GM21423 (cell line): ENCODE results near the gene IL20RB.

ENCODE experiments used
- ATAC-seq: cut with Tn5 transposase; IDR thresholded peaks from one replicate; pipeline ENCODE4 v1.9.1; 2021; ENCODE audit warnings: mild to moderate bottlenecking, moderate library complexity; ENCODE audit not compliant: unreplicated experiment

The IL20RB gene, protein sequence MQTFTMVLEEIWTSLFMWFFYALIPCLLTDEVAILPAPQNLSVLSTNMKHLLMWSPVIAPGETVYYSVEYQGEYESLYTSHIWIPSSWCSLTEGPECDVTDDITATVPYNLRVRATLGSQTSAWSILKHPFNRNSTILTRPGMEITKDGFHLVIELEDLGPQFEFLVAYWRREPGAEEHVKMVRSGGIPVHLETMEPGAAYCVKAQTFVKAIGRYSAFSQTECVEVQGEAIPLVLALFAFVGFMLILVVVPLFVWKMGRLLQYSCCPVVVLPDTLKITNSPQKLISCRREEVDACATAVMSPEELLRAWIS

DNA sequence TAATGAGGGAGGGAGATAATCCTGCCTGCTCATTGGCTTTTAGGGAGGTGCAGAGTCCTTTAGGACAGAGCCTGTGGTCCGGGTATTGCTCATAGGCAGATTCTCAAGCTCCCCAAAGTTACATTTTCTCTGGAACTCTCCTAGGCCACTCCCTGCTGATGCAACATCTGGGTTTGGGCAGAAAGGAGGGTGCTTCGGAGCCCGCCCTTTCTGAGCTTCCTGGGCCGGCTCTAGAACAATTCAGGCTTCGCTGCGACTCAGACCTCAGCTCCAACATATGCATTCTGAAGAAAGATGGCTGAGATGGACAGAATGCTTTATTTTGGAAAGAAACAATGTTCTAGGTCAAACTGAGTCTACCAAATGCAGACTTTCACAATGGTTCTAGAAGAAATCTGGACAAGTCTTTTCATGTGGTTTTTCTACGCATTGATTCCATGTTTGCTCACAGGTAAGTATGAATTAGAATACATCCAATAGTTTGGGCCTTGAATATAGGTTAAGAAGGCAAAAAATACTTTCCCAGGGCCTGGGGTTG lies at the start of gene IL20RB:
Gene IL20RB, plus strand, starts transcription at position 233 of the 538 bp plus-strand sequence. Its CDS starts 131 bp downstream, at position 364.
- ATAC-seq = no peak

DNA sequence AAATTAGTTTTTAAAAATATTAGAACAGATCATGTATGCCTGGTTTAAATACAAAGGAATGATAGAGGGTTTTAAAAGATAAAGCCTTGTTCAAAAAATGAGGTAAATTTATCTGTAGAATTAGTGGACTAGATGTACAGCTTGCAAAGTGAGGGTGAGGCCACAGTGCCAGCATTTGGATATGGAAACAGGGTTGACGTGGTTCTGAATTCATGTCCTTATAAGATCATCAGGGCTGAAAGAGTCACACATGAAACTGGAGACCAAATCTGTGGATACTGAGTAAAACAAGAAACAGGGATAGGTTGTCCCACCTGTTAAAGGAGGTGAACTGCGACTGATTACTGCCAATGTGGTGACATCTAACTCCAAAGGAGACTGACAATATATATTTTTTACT lies 49.5 kb upstream of the IL20RB start:
- ATAC-seq = no peak

DNA sequence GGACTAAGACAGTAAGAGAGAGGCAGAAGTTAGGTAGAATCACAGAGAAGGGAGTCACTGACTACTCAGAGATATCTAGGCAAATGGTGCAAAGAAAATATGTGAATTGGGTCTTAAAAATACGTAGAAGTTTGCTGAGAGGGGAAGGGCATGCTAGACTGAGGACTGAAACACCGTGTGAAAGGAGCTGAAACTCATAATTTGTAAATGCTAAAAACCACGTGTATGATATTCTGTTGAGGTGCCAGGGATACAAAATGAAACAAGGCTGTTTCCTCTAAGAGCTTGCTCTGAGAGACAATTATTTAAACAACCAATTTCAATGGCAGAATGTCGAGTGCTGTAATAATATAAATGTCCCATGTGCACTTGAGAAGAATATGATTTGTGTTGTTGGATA lies 48.6 kb upstream of the IL20RB start:
- no peak for ATAC-seq

DNA sequence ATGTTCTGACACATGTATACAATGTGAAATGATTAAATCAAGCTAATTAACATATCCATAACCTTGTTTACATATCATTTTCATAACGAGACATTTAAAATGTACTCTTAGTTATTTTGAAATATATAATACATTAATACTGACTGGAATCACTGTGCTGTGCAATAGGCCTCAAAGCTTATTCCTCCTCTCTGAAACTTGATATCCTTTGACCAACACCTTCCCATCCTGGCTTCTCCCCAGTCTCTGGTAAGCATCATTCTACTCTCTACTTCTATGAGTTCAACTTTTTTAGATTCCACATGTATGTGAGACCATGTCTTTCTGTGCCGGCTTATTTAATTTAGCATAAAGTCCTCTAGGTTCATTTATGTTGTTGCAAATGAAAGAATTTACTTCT lies 47.1 kb upstream of the IL20RB start:
- no peak for ATAC-seq

DNA sequence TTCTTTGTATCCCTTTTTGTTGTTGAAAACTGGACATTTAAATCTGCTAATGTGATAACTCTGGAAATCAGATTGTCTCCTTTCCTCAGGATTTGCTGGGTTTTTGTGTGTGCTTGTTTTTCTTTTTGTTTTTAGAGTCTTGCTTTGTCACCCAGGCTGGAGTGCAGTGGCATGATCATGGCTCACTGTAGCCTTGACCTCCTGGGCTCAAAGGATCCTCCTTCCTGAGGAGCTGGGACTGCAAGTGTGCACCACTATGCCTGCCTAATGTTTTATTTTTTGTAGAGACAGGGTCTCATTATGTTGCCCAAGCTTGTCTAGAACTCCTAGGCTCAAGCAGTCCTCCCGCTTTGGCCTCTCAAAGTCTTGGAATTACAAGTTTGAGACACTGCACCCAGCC lies 44.6 kb upstream of the IL20RB start:
- no peak for ATAC-seq

DNA sequence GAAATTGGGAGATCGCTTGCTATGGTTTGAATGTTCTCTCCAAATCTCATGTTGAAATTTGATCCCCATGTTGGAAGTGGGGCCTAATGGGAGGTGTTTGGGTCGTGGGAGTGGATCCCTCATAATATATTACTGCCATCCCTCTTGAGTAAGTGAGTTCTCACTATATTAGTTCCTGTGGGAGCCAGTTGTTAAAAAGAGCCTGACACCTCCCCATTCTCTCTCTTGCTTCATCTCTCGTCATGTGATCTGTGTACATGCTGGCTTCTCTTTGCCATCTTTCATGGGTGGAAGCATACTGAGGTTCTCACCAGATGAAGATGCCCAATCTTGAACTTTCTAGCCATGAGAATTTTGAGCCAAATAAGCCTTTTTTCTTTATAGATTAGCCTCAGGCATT lies 43.0 kb upstream of the IL20RB start:
- no peak for ATAC-seq

DNA sequence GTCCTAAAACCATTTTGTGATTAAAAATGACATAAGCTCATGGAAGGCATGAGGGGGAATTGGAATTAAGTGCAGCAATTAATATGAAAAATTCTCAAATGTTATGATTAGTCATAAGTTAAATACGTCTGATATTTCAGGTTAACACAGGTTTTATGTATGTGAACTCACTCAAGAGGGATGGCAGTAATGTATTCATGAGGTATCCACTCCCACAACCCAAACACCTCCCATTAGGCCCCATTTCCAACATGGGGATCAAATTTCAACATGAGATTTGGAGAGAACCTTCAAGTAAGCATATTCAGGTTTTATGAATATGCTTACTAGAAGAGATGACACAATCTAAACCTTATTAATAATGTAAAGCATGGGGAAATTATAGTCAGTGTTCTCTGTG lies 41.6 kb upstream of the IL20RB start:
- ATAC-seq = no peak

DNA sequence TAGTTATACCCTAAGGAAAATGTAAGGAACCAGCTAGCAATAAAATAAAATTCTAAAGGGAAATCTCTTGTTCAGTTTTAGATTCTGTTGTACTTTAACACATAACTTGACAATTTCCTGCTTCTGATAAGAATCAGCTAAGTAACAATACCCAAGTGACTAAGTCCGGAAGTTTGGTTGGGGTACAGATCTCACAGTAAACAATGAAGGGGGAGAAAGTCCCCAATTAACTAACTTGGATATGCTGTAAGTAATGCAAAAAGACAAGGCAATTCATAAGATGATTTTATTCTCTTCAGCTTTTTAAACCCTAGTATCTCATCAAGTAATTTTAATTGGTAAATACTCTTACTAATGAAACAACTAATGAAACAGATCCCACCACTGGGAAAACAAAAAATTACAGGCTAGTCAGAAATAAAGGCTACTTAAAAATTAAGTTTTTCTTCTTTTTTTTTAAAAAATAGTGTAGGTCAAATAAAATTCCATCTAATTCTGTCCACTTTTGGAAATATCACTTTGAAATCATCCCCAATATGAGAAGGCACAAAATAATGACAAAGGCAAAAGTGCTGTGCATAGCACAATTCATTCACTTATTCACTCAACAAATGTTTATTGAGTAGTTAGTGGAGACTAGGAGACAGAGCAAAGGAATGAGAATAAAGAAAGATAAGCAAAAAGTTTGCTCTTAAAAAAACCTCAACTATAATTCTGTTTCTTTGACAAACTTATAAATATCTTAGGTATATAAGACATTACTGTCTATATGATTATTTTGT lies 37.8 kb upstream of the IL20RB start:
- ATAC-seq = peak; percentile 65

DNA sequence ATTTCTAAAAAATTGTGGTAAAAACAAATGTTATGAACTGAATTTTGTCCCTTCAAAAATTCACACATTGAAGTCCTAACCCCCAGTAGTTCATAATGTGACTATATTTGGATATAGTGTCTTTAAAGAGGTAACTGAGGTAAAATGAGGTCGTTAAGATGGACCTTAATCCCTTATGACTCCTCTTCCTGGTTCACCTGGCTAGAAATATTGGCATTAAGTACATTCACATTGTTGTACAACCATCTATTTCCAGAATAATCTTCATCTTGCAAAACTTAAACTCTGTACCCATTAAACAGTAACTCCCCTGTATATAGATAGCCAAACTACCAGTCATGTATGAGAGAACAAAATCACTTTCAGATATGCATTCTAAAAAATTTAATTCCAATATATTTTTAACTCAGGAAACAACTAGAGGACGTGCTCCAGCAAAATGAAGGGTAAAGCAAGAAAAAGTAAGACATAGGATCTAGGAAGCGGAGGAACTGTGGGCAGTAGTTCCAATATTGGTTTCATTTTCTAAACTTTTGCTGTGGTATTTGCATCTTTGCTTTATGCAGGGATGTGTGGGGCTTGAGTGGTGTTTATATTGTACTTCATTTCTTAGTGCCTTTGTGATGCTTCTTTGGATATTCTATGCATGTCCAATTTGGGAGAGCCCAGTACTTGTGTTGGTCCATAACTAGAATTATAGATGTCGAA lies 36.7 kb upstream of the IL20RB start:
- no peak for ATAC-seq

DNA sequence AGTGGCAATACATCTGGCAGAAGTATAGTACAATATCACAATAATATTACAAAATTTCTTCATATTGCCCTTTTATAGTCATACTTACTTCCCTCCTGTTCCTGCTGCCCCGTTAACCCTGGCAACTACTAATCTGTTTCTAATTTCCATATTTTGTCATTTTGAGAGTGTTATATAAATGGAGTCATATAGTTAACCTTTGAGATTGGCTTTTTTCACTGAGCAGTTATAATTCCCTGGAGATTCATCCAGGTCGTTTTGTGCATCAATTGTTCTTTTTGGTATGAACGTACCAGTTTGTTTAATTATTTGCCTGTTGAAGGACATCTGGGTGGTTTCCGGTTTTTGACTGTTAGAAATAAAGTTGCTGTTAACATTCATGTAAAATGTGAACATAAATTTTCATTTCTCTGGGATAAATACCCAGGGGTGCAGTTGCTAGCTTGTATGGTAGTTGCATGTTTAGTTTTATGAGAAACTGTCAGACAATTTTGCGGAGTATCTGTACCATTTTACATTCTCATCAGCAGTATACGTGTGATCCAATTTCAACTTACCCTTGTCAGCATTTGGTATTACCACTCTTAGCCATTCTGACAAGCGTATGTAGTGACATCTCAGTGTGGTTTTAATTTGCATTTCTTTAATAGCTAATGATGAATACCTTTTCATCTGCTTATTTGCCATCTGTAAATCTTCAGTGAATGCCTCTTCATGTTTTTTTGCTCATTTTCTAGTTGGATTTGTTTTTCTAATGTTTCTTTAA lies 32.2 kb upstream of the IL20RB start:
- ATAC-seq = peak; percentile 47

DNA sequence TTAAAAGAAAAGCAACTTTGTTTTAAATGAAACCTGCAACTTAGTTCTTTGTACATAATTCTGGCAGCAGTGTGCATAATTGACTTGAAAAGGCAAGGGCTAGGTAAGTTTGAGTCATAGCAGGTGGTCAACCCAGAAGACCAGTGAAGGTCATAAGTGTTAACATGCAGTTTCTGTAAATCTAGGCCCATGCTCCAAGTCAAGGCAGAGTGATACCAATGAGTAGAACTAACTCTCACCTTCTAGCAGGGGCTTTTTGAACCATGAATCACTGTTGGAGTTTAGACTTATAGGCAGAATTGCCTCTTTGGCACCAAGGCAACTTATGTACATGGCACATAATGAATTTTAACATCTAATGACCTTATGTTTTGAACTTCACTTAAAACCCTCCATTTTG lies 29.5 kb upstream of the IL20RB start:
- ATAC-seq = no peak

DNA sequence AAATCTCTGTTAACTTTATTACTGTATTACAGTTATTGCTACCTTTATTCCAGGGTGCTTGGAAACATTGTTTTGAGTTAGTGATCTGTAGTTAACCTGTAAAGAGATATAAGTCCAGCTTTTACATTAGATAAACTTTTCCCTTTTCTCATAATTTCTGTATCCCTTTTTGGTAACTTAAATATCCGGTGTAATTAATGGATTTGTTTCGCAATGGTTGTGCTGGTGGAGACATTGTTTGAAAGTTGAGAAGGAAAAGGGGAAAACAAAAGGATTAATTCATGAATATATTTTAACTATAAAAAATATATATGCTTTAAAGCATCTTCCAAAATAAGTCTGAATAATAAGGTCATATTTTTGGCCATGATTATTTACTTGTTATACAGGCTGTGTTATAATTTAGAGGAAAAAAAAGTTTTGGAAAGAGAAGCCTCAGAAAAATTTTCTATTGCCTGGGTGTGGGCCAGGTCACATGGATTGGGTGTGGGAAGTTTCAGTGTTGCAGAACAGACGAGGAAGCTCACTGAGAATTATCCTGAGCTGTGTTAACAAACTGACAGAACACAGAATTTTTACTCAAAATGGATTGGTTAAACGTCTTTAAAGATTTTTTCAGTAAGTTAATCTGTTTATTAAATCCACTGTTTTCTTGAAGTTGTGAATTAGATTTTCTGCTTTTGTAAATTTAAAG lies 27.7 kb upstream of the IL20RB start:
- ATAC-seq = no peak

DNA sequence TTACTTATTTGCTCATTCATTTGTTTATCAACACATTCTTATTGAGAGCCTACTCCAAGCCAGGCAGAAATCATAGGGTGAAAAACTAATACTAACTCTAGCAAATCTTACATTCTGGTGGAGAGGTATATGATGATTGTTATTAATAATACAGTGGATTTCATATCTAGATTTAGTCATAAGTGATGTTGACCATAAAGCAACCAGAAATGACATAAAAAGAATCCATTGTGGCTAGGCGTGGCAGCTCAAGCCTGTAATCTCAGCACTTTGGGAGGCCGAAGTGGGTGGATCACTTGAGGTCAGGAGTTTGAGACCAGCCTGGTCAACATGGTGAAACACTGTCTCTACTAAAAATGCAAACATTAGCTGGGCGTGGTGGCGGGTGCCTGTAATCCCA lies 26.2 kb upstream of the IL20RB start:
- ATAC-seq = no peak

DNA sequence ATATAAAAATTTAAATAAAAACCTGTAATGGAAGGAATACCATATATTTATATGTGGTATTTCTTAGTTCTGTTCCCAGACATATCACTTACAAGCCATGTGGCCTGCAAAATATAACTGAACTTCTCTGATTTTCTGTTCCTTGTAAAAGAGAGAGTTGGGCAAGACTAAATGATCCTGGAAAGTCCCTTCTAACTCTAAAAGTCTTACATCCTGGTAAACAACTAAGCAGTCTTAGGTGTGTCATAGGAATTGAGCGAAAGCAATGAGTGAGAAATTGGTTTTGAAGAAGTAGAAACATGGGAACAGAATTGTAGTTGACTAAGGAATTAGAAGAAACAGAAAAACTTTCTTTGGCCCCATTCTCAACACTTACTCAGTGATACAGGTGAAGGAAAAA lies 25.3 kb upstream of the IL20RB start:
- no peak for ATAC-seq

DNA sequence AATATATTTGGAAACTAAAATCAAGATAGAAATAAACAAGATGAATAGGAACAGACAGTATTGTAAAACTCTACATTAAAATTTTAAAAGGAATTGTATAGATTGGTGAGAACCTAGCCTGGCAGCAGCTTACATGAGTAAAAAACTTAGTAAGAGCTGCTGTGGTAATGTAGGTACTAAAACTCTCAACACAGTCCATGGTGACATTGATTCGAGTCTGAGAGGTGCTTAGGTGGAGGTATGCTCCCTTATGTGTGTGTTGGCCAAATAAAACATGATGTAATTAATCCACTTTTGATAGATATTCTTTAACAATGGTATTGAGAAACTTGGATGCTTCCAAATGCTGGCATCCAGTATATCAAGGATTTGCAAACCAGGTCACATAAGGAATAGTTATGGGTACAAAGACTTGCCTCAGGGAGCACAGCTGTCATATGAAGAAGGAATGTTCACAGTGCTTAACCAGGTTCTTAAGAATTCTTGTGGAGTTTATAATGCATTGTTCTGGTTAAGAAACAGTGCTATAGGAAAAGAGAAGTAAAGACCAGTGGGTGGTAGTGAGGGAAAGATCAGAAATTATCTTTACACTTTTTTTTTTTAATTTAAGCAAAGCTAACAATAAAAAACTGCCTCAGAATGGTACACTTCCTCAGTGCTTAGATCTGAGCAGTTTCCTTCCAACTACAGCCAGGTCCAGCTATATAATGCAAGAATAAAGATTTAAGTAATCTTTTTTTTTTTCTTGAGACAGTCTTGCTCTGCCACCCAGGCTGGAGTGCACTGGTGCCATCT lies 24.6 kb upstream of the IL20RB start:
- no peak for ATAC-seq

DNA sequence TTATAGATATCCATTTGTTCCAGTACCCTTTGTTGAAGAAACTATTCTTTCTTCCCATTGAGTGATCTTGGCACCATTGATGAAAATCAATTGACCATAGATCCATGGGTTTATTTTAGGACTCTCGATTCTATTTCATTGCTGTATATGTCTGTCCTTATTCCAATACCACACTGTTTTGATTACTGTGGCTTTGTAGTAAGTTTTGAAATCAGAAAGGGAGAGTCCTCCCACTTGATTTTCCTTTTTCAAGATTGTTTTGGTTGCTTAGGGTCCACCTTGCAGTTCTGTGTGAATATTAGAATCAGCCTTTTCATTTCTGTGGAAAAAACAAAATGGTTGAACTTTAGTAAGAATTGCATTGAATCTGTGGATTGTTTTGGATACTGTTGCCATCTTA lies 20.6 kb upstream of the IL20RB start:
- no peak for ATAC-seq

DNA sequence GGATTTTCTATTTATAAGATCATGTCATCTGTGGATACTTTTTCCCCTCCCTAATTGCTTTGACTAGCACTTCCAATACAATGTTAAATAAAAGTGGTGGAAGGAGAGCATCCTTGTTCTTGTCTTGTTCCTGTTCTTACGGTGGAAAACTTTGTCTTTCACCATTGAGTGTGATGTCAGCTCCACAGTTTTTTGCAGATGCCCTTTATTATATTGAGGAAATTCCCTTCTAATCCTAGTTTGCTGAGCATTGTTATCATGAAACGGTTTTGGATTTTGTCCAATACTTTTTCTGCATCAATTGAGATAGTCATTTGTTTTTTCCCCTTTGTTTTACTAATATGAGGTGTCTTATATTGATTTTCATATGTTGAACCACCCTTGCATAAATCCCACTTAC lies 19.9 kb upstream of the IL20RB start:
- ATAC-seq = no peak

DNA sequence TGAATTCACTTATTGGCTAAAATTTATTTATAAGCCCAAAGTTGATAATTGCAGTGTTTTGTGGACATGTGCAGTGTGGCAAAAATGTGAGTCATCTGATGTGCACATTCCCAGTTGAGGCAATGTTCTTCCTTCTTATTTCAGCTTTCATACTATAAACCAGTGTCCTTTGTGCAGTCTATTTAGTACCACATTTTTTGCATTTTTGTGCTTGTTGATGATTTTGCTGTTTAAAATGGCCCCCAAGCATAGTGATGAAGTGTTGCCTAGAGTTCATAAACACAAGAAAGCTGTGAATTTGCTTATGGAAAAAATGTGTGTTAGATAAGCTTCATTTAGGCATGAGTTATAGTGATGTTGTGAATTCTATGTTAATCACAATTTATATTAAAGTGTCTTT lies 19.4 kb upstream of the IL20RB start:
- ATAC-seq = no peak

DNA sequence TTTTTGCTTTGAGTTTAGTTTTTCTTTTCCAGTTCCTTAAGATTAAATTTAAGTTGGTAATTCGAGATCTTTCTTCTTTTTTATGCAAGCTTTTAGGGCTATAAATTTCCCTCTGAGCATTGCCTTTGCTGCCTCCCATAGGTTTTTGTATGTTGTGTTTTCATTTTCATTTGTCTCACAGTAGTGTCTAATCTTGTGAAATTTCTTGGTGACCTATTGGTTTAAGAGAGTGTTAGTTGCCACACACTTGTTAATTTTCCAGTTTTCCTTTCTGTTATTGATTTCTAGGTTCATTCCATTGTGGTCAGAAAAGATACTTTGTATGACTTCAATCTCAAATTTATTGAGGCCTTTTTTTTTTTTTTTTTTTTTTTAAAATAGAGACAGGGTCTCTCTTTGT lies 18.3 kb upstream of the IL20RB start:
- ATAC-seq = no peak
